PC-3 (cell line): ENCODE measurements around the gene MME. TPM values are rescaled to one million over a fixed set of nuclear protein-coding genes. Genes with fewer than 3 reads are reported as not detected.

Source experiments
- ATAC-seq: fragments of 200-7000 bp; cut with Tn5 transposase; 2 replicates; pipeline ENCODE4 v1.9.1; 2020; ENCODE audit warnings: mild to moderate bottlenecking, moderate library complexity
- BruUV-seq: library from RNA; stranded (reverse); fragments of 400-500 nt; replicated peaks from 2 replicates; lab custom pipeline; 2021; lab: Mats Ljungman, UMichigan
- CTCF ChIA-PET: fragments of 300-600 bp; sonication (Branson Sonifier 250); formaldehyde crosslinking; loops from one replicate; lab custom pipeline; 2022; ENCODE audit warnings: antibody characterized with exemption; lab: Charles Lee
- POLR2A ChIA-PET: fragments of 300-600 bp; sonication (Branson Sonifier 250); formaldehyde crosslinking; loops from one replicate; lab custom pipeline; 2022; ENCODE audit warnings: antibody characterized with exemption; ENCODE audit not compliant: unreplicated experiment; lab: Charles Lee
- DNase-seq: peaks from one replicate; pipeline ENCODE4 v3.0.0-alpha.2; 2015
- H2AFZ ChIP-seq: fragments of 300-600 bp; sonication (generic); 2 replicates; pipeline ENCODE4 v1.6.0; 2016; ENCODE audit warnings: antibody characterized with exemption, low read length
- H3F3A ChIP-seq: fragments of 300-600 bp; sonication (generic); one replicate; pipeline ENCODE4 v1.6.0; 2017; ENCODE audit warnings: antibody characterized with exemption, low read length, control low read depth, mild to moderate bottlenecking; ENCODE audit not compliant: unreplicated experiment
- H3K27ac ChIP-seq: fragments of 300-600 bp; sonication (generic); 2 replicates; pipeline ENCODE4 v1.5.1; 2016; ENCODE audit warnings: mild to moderate bottlenecking, low read length
- H3K27me3 ChIP-seq: fragments of 300-600 bp; sonication (generic); 2 replicates; pipeline ENCODE4 v1.6.1; 2016; ENCODE audit warnings: low read length, mixed read lengths
- H3K36me3 ChIP-seq: fragments of 300-600 bp; sonication (generic); 2 replicates; pipeline ENCODE4 v1.6.1; 2016; ENCODE audit warnings: low read depth, mixed run types, low read length, mixed read lengths
- H3K4me1 ChIP-seq: fragments of 300-600 bp; sonication (generic); 2 replicates; pipeline ENCODE4 v1.5.1; 2016; ENCODE audit warnings: low read length; ENCODE audit not compliant: insufficient read depth
- H3K4me2 ChIP-seq: fragments of 300-600 bp; sonication (generic); 2 replicates; pipeline ENCODE4 v1.6.0; 2016; ENCODE audit warnings: low read length
- H3K4me3 ChIP-seq: fragments of 300-600 bp; sonication (generic); 2 replicates; pipeline ENCODE4 v1.5.1; 2016; ENCODE audit warnings: mild to moderate bottlenecking, low read length, mixed read lengths
- H3K79me2 ChIP-seq: fragments of 300-600 bp; sonication (generic); 2 replicates; pipeline ENCODE4 v1.6.1; 2017; ENCODE audit warnings: low read length, mixed read lengths
- H3K9ac ChIP-seq: fragments of 300-600 bp; sonication (generic); 2 replicates; pipeline ENCODE4 v1.6.0; 2016; ENCODE audit warnings: mild to moderate bottlenecking, low read length
- H3K9me2 ChIP-seq: fragments of 300-600 bp; sonication (generic); replicated peaks from 2 replicates; pipeline ENCODE4 v1.6.1; 2016; ENCODE audit warnings: mixed run types, low read length, mixed read lengths
- H3K9me3 ChIP-seq: fragments of 300-600 bp; sonication (generic); 2 replicates; pipeline ENCODE4 v1.6.1; 2016; ENCODE audit warnings: low read length, mixed read lengths
- H4K20me1 ChIP-seq: fragments of 300-600 bp; sonication (generic); 2 replicates; pipeline ENCODE4 v1.6.1; 2016; ENCODE audit warnings: low read length, mixed read lengths
- EZH2 ChIP-seq: fragments of 300-600 bp; sonication (generic); IDR thresholded peaks from one replicate; pipeline ENCODE4 v1.6.1; 2017; ENCODE audit warnings: antibody characterized with exemption, mild to moderate bottlenecking, low read length; ENCODE audit not compliant: unreplicated experiment
- EZH2phosphoT487 ChIP-seq: fragments of 300-600 bp; sonication (generic); IDR thresholded peaks from 2 replicates; pipeline ENCODE4 v1.6.1; 2018; ENCODE audit warnings: mild to moderate bottlenecking, antibody characterized with exemption, low read length, borderline replicate concordance
- intact Hi-C: fragments of 100-400 bp; cut with micrococcal nuclease; formaldehyde crosslinking; loops from 2 replicates; pipeline ENCODE4 v1.9.0; 2023
- total RNA-seq: library from RNA; depleted of rRNA; stranded (reverse); fragments of >200 nt; gene quantifications from 2 replicates; pipeline ENCODE4 v1.2.3, GENCODE V29; 2014
- TF ChIP-seq, protein P1 (sequence below): fragments of 300-600 bp; sonication (generic); conservative IDR thresholded peaks from 2 replicates; pipeline ENCODE4 v1.5.1; 2017; ENCODE audit warnings: antibody characterized with exemption, low read depth, mild to moderate bottlenecking, low read length

Gene MME
- total RNA-seq, 1 experiment from 2014 or later, result 1.2 TPM

DNA sequence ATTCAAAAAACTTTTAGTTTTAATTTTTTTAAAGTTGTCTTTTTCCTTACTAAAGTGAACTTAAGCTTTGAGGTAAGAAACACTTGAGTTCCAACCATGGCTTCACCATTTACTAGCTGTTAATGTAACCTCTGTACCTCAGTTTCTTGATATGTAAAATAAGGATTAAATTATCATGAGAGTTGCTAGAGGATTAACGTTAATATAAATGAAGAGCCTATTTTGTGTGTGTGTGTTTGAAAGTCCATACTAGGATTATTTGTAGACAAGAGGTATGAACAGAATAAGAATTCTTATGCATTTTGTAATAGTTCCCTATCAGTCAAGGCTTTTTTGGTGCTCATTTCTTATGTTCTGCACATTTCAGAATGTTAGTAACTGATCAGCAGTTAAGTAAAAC is 93.7 kb downstream of the MME start:
- Histone ChIP-seq H3K9me2 (no peaks in the 10 kb centered on the region), H3F3A (no peaks in the 10 kb centered on the region), H3K9me3 (no peaks in the 10 kb centered on the region), H2AFZ (no peak overlapping the region), H3K79me2 (no peaks in the 10 kb centered on the region), H4K20me1 (no peaks in the 10 kb centered on the region), H3K27ac (no peak overlapping the region), H3K36me3 (no peaks in the 10 kb centered on the region), H3K4me2 (no peak overlapping the region), H3K4me1 (no peaks in the 10 kb centered on the region), H3K27me3 (no peaks in the 10 kb centered on the region), H3K4me3 (no peak overlapping the region), H3K9ac (no peak overlapping the region)
- CTCF ChIA-PET, result no interaction called here
- POLR2A ChIA-PET, result no interaction called here
- no TSS peak for BruUV-seq
- intact Hi-C loops, result no loop called here
- DNase-seq, result no peak
- TF ChIP-seq, protein P1, sequence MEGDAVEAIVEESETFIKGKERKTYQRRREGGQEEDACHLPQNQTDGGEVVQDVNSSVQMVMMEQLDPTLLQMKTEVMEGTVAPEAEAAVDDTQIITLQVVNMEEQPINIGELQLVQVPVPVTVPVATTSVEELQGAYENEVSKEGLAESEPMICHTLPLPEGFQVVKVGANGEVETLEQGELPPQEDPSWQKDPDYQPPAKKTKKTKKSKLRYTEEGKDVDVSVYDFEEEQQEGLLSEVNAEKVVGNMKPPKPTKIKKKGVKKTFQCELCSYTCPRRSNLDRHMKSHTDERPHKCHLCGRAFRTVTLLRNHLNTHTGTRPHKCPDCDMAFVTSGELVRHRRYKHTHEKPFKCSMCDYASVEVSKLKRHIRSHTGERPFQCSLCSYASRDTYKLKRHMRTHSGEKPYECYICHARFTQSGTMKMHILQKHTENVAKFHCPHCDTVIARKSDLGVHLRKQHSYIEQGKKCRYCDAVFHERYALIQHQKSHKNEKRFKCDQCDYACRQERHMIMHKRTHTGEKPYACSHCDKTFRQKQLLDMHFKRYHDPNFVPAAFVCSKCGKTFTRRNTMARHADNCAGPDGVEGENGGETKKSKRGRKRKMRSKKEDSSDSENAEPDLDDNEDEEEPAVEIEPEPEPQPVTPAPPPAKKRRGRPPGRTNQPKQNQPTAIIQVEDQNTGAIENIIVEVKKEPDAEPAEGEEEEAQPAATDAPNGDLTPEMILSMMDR, result no peak
- TF ChIP-seq EZH2 (no peak), EZH2phosphoT487 (no peak)
- no peak for ATAC-seq

DNA sequence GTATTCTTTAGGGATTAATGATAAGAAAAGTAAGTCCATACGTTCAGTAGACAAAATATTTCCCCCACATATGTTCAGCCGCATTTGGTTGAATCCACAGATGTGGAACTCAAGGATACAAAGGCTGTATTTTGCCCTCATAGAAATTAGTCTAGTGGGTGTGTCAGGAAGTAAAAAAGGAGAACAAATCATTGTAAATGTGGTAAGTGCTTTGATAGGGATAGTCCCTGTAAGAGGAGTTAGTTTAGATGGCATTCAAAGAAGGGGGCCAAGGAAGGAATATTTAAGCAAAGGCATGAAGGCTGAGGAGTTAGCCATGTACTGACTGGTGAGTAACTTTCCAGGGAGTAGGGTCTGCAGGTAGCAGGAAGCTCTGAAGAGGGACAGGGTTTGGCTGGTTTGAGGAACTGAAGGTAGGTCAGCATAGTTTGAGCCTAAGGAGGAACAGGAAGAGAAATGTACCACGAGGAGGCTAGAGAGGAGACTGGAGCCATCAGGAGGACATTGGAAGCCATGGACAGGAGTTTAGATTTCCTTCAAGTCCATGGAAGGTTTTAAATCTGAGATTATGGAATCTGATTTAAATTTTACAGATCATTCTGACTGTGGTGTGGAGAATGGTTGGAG is 98.8 kb downstream of the MME start:
- no peak overlapping the region for H3K4me3 ChIP-seq
- POLR2A ChIA-PET, result no interaction called here

DNA sequence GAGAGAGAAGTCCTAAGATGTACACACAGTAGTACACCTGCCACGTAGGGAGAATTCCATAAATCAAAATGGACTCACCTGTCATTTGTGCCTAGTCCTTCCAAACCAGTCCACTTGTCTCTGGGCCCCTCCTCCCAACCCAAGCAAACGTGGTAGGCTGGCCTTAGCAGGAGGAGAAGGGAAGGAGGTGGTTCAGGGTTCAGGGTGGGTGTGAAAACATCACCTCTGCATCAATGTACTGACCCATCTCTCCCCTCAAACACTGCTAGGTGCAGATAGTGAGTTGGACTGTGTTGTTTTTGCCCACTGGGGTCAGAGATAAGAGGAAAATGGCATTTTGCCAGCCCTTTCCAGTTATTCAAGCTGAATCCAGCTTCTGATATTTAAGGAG is 99.3 kb downstream of the MME start:
- H3K27me3 ChIP-seq, result no peaks in the 10 kb centered on the region
- no peak overlapping the region for H3K4me2 ChIP-seq
- BruUV-seq, result no TSS peak
- no peaks in the 10 kb centered on the region for H3K4me1 ChIP-seq
- no peaks in the 10 kb centered on the region for H4K20me1 ChIP-seq
- H3F3A ChIP-seq, result no peaks in the 10 kb centered on the region
- no peak overlapping the region for H3K27ac ChIP-seq
- POLR2A ChIA-PET, result no interaction called here
- no peak overlapping the region for H3K9ac ChIP-seq
- no peaks in the 10 kb centered on the region for H3K9me2 ChIP-seq
- no peaks in the 10 kb centered on the region for H3K9me3 ChIP-seq
- DNase-seq, result no peak
- no peak overlapping the region for H2AFZ ChIP-seq
- intact Hi-C loops, result no loop called here
- TF ChIP-seq EZH2phosphoT487, result no peak
- TF ChIP-seq, protein P1, result no peak
- TF ChIP-seq EZH2, result no peak
- H3K36me3 ChIP-seq, result no peaks in the 10 kb centered on the region
- H3K79me2 ChIP-seq, result no peaks in the 10 kb centered on the region
- no peak for ATAC-seq
- CTCF ChIA-PET, result no interaction called here
- H3K4me3 ChIP-seq, result no peak overlapping the region

More for the DNA sequence above, 98.8 kb downstream of the MME start:
- Histone ChIP-seq H2AFZ (no peak overlapping the region), H3K4me2 (no peak overlapping the region), H3K9me3 (no peaks in the 10 kb centered on the region), H3K79me2 (no peaks in the 10 kb centered on the region), H4K20me1 (no peaks in the 10 kb centered on the region), H3K9ac (no peak overlapping the region), H3K36me3 (no peaks in the 10 kb centered on the region), H3K4me1 (no peaks in the 10 kb centered on the region), H3K27me3 (no peaks in the 10 kb centered on the region), H3F3A (no peaks in the 10 kb centered on the region), H3K9me2 (no peaks in the 10 kb centered on the region), H3K27ac (no peak overlapping the region)
- ATAC-seq, result no peak
- CTCF ChIA-PET, result no interaction called here
- no peak for DNase-seq
- no TSS peak for BruUV-seq
- TF ChIP-seq EZH2phosphoT487 (no peak), EZH2 (no peak)
- TF ChIP-seq, protein P1, result no peak
- intact Hi-C loops, result no loop called here
